ENCODE measurements around the gene MESP2. TPM values are rescaled to one million over a fixed set of nuclear protein-coding genes. Genes with fewer than 3 reads are reported as not detected.

MESP2 gene
- total RNA-seq, 1 donor from 2014 or later: 0.29 TPM

DNA sequence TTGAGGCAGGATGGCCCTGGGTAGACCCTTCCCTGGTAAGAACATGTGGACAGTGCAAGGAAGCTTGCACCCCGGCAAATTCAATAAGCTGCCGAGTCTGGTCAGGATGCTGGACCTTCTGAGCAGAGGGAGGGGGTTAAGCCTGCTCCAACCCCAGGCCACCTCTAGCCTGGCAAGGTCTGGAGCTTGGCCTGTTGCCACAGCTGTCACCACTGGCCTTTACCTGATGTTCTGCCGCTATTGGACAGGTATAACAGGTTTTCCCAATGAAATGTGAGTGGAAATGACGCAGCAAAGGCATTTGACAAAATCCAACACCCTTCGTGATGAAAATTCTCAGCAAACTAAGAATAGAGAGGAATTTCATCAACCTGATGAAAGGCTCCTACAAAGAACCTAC lies 24.4 kb upstream of the MESP2 start:
- peaks cover 10% of the 10 kb centered on the region for H3K27me3 ChIP-seq (ENCODE audit: control insufficient read depth, insufficient read depth, low read length)
- TF ChIP-seq, protein P1, sequence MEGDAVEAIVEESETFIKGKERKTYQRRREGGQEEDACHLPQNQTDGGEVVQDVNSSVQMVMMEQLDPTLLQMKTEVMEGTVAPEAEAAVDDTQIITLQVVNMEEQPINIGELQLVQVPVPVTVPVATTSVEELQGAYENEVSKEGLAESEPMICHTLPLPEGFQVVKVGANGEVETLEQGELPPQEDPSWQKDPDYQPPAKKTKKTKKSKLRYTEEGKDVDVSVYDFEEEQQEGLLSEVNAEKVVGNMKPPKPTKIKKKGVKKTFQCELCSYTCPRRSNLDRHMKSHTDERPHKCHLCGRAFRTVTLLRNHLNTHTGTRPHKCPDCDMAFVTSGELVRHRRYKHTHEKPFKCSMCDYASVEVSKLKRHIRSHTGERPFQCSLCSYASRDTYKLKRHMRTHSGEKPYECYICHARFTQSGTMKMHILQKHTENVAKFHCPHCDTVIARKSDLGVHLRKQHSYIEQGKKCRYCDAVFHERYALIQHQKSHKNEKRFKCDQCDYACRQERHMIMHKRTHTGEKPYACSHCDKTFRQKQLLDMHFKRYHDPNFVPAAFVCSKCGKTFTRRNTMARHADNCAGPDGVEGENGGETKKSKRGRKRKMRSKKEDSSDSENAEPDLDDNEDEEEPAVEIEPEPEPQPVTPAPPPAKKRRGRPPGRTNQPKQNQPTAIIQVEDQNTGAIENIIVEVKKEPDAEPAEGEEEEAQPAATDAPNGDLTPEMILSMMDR (IDR thresholded peaks at IDR 0.05; ENCODE audit: insufficient read depth, low read length, poor library complexity, severe bottlenecking): no peak
- DNase-seq (ENCODE audit: low read depth): no peak
- H3K4me3 ChIP-seq (ENCODE audit: low read depth, low read length): no peak overlapping the region
- no peaks in the 10 kb centered on the region for H3K36me3 ChIP-seq (ENCODE audit: control insufficient read depth, insufficient read depth, low read length)

DNA sequence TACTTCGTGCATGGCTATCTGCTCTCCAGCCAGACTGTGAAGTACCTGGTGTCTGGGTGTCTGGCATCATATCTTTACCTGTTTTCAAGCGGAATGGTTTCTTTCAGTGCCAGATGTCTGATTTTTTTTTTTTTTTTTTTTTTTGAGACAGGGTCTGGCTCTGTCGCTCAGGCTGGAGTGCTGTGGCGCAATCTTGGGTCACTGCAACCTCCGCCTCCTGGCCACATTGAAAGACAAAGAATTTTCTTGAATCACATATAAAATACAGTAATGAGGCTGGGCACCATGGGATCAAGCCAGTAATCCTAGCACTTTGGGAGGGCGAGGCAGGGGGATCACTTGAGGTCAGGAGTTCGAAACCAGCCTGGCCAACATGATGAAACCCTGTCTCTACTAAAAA lies 22.3 kb upstream of the MESP2 start:
- DNase-seq (ENCODE audit: low read depth): no peak
- no peaks in the 10 kb centered on the region for H3K36me3 ChIP-seq (ENCODE audit: control insufficient read depth, insufficient read depth, low read length)
- peaks cover 10% of the 10 kb centered on the region for H3K27me3 ChIP-seq (ENCODE audit: control insufficient read depth, insufficient read depth, low read length)
- no peak overlapping the region for H3K4me3 ChIP-seq (ENCODE audit: low read depth, low read length)
- TF ChIP-seq, protein P1 (IDR thresholded peaks at IDR 0.05; ENCODE audit: insufficient read depth, low read length, poor library complexity, severe bottlenecking): no peak

- H3K27me3 ChIP-seq (ENCODE audit: control insufficient read depth, insufficient read depth, low read length): peaks cover 8% of the 10 kb centered on the region
- no peak overlapping the region for H3K4me3 ChIP-seq (ENCODE audit: low read depth, low read length)
- H3K36me3 ChIP-seq (ENCODE audit: control insufficient read depth, insufficient read depth, low read length): no peaks in the 10 kb centered on the region
- no peak for DNase-seq (ENCODE audit: low read depth)
- TF ChIP-seq, protein P1 (IDR thresholded peaks at IDR 0.05; ENCODE audit: insufficient read depth, low read length, poor library complexity, severe bottlenecking): no peak
Measured at GRCh38 chr15:89754361-89755154, 21.6 kb upstream of the MESP2 start.

DNA sequence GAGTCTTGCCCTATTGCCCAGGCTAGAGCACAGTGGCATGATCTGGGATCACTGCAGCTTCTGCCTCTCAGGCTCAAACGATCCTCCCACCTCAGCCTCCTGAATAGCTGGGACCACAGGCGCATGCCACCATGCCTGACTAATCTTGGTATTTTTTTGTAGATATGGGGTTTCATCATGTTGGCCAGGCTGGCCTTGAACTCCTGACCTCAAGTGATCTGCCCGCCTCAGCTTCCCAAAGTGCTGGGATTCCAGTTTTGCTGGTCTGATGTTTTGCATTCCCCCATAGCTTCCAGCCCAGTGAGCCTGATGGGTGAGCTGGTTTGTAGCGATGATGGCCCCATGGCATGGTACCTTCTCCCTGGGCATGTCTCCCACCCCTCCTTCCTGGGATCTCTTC lies 20.4 kb upstream of the MESP2 start:
- Histone ChIP-seq H3K4me3 (ENCODE audit: low read depth, low read length) (no peak overlapping the region), H3K27me3 (ENCODE audit: control insufficient read depth, insufficient read depth, low read length) (no peaks in the 10 kb centered on the region), H3K36me3 (ENCODE audit: control insufficient read depth, insufficient read depth, low read length) (no peaks in the 10 kb centered on the region)
- DNase-seq (ENCODE audit: low read depth): no peak
- TF ChIP-seq, protein P1 (IDR thresholded peaks at IDR 0.05; ENCODE audit: insufficient read depth, low read length, poor library complexity, severe bottlenecking): no peak

DNA sequence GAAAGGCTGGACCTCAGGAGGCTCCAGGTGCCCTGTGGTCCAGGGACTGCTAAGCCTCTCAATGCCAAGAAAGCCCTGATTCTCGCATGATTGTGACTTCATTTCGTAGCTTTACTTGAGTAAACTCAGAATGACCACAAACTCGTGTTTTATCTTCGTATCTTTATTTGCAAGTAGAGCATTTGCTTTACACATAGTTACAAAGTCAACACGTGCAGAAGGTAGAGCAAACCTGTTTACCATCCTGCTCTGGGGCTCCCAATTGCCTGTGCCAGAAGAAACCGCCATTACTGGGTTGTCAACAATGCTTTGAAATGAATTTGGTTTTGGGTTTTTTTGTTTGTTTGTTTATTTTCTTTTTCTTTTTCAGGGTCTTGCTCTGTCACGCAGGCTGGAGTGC lies 19.2 kb upstream of the MESP2 start:
- H3K27me3 ChIP-seq (ENCODE audit: control insufficient read depth, insufficient read depth, low read length): no peaks in the 10 kb centered on the region
- H3K36me3 ChIP-seq (ENCODE audit: control insufficient read depth, insufficient read depth, low read length): no peaks in the 10 kb centered on the region
- no peak for DNase-seq (ENCODE audit: low read depth)
- TF ChIP-seq, protein P1 (IDR thresholded peaks at IDR 0.05; ENCODE audit: insufficient read depth, low read length, poor library complexity, severe bottlenecking): no peak
- no peak overlapping the region for H3K4me3 ChIP-seq (ENCODE audit: low read depth, low read length)

DNA sequence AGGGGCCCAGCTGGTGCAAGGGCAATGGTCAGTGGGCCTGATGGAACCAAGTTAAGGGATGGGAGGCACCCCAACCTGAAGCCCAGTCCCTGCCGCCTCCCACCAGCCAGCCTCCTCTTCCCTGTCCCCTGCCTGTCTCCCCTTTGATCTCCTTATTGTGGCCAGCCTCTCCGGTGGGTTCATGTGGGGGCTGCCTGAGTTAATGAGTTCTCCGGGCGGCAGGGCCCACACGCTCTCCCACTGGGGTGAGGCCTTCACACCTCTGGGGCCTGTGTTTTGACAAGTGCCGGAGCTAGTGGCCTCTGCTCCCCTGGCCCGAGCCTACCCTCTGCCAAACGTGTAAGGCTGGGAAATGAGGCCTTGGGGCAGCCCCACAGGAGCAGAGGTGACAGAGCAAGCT lies 17.8 kb upstream of the MESP2 start:
- DNase-seq (ENCODE audit: low read depth): no peak
- Histone ChIP-seq H3K27me3 (ENCODE audit: control insufficient read depth, insufficient read depth, low read length) (no peaks in the 10 kb centered on the region), H3K4me3 (ENCODE audit: low read depth, low read length) (no peak overlapping the region), H3K36me3 (ENCODE audit: control insufficient read depth, insufficient read depth, low read length) (no peaks in the 10 kb centered on the region)
- TF ChIP-seq, protein P1 (IDR thresholded peaks at IDR 0.05; ENCODE audit: insufficient read depth, low read length, poor library complexity, severe bottlenecking): no peak

All from kidney epithelial cell (primary cell).